Measurements from ENCODE around the gene ARL6IP5.

GRCh38 chr3:69126216-69126615 is 41.5 kb downstream of the ARL6IP5 start:
- TF ChIP-seq CTCF (IDR thresholded peaks at IDR 0.05) (no peak), EP300 (IDR thresholded peaks at IDR 0.05) (no peak)

All from esophagus muscularis mucosa (tissue), 3 donors.